ENCODE results near the gene TLDC2.

Gene TLDC2

GRCh38 chr20:36917240-36917639 lies 41.3 kb downstream of the TLDC2 start:
- TF ChIP-seq CTCF (conservative IDR thresholded peaks at IDR 0.05; ENCODE audit: low read length), result no peak
- no peak overlapping the region for H3K4me3 ChIP-seq (ENCODE audit: low read length)
- DNase-seq (ENCODE audit: low read depth), result no peak

GRCh38 chr20:36917943-36918342 lies 42.0 kb downstream of the TLDC2 start:
- TF ChIP-seq CTCF (conservative IDR thresholded peaks at IDR 0.05; ENCODE audit: low read length), result no peak
- DNase-seq (ENCODE audit: low read depth), result no peak
- H3K4me3 ChIP-seq (ENCODE audit: low read length), result no peak overlapping the region

- peak; percentile 66 for DNase-seq (ENCODE audit: low read depth)
- peak; percentile 98 for TF ChIP-seq CTCF (conservative IDR thresholded peaks at IDR 0.05; ENCODE audit: low read length)
- H3K4me3 ChIP-seq (ENCODE audit: low read length), result no peak overlapping the region
These were observed 43.9 kb downstream of the TLDC2 start for GRCh38 chr20:36919715-36920333.

GRCh38 chr20:36920334-36920730 lies 44.4 kb downstream of the TLDC2 start:
- H3K4me3 ChIP-seq (ENCODE audit: low read length), result no peak overlapping the region
- TF ChIP-seq CTCF (conservative IDR thresholded peaks at IDR 0.05; ENCODE audit: low read length), result no peak
- no peak for DNase-seq (ENCODE audit: low read depth)

- DNase-seq (ENCODE audit: low read depth), result no peak
- no peak for TF ChIP-seq CTCF (conservative IDR thresholded peaks at IDR 0.05; ENCODE audit: low read length)
These were observed 48.5 kb downstream of the TLDC2 start for GRCh38 chr20:36924167-36925045.

GRCh38 chr20:36925234-36925633 lies 49.3 kb downstream of the TLDC2 start:
- no peak overlapping the region for H3K4me3 ChIP-seq (ENCODE audit: low read length)
- DNase-seq (ENCODE audit: low read depth), result no peak
- TF ChIP-seq CTCF (conservative IDR thresholded peaks at IDR 0.05; ENCODE audit: low read length), result no peak

More at GRCh38 chr20:36924167-36925045, 48.5 kb downstream of the TLDC2 start:
- no peak overlapping the region for H3K4me3 ChIP-seq (ENCODE audit: low read length)

All from AG10803 (cell line).